Osteoblast (primary cell): ENCODE results near the gene CCDC12. TPM values are rescaled to one million over a fixed set of nuclear protein-coding genes. Genes with fewer than 3 reads are reported as not detected.

Experiments used
- DNase-seq: peaks from one replicate; pipeline ENCODE4 v3.0.0; 2011; ENCODE audit warnings: low spot score, mixed read lengths; ENCODE audit not compliant: insufficient read length; ENCODE audit errors: missing footprints
- H2AFZ ChIP-seq: 2 replicates; pipeline ENCODE4 v1.6.0; 2011; ENCODE audit warnings: mild to moderate bottlenecking, low read length
- H3K27ac ChIP-seq: 2 replicates; pipeline ENCODE4 v1.5.1; 2011; ENCODE audit warnings: mild to moderate bottlenecking, low read depth, low read length, moderate library complexity
- H3K27me3 ChIP-seq: 2 replicates; pipeline ENCODE4 v1.6.0; 2012; ENCODE audit warnings: mild to moderate bottlenecking, control low read depth, inconsistent platforms, low read length, moderate library complexity; ENCODE audit not compliant: insufficient read depth
- H3K36me3 ChIP-seq: 2 replicates; pipeline ENCODE4 v1.5.1; 2011; ENCODE audit warnings: mild to moderate bottlenecking, low read length, control low read depth, moderate library complexity; ENCODE audit not compliant: insufficient read depth
- H3K4me1 ChIP-seq: 2 replicates; pipeline ENCODE4 v1.5.1; 2011; ENCODE audit warnings: mild to moderate bottlenecking, low read length, control low read depth, moderate library complexity; ENCODE audit not compliant: insufficient read depth
- H3K4me2 ChIP-seq: 2 replicates; pipeline ENCODE4 v1.6.0; 2011; ENCODE audit warnings: mild to moderate bottlenecking, low read length; ENCODE audit not compliant: insufficient read depth
- H3K4me3 ChIP-seq: fragments of 200-600 bp; sonication (generic); 3 replicates; pipeline ENCODE4 v1.5.1; 2012; ENCODE audit warnings: mild to moderate bottlenecking, low read length, inconsistent platforms; ENCODE audit not compliant: insufficient read depth
- H3K79me2 ChIP-seq: 2 replicates; pipeline ENCODE4 v1.6.0; 2012; ENCODE audit warnings: mild to moderate bottlenecking, low read length, control low read depth, inconsistent platforms; ENCODE audit not compliant: insufficient read depth
- H3K9me3 ChIP-seq: 2 replicates; pipeline ENCODE4 v1.5.1; 2011; ENCODE audit warnings: low read depth, low read length, control low read depth
- H4K20me1 ChIP-seq: 2 replicates; pipeline ENCODE4 v1.6.0; 2012; ENCODE audit warnings: mild to moderate bottlenecking, low read length, control low read depth; ENCODE audit not compliant: insufficient read depth
- CTCF ChIP-seq: IDR thresholded peaks from 2 replicates; pipeline ENCODE4 v1.5.1; 2011; ENCODE audit warnings: mild to moderate bottlenecking, low read depth, low read length, moderate library complexity; ENCODE audit errors: extremely low read depth
- total RNA-seq: library from RNA; depleted of rRNA; stranded (reverse); fragments of >200 nt; gene quantifications from 2 replicates; pipeline ENCODE4 v1.2.3, GENCODE V29; 2012

CCDC12 gene
- total RNA-seq, 1 donor: 20.6 TPM

GRCh38 chr3:47009225-47010110 lies 32.9 kb upstream of the CCDC12 start:
- Histone ChIP-seq H3K4me2 (peak overlapping the region; percentile 91), H3K27ac (peak overlapping the region; percentile 78), H2AFZ (peak overlapping the region; percentile 89), H4K20me1 (no peaks in the 10 kb centered on the region), H3K9me3 (no peaks in the 10 kb centered on the region), H3K4me1 (peaks cover 15% of the 10 kb centered on the region), H3K79me2 (no peaks in the 10 kb centered on the region), H3K4me3 (peak overlapping the region; percentile 75), H3K36me3 (no peaks in the 10 kb centered on the region), H3K27me3 (no peaks in the 10 kb centered on the region)
- peak; percentile 100 for DNase-seq
- TF ChIP-seq CTCF: no peak

DNA sequence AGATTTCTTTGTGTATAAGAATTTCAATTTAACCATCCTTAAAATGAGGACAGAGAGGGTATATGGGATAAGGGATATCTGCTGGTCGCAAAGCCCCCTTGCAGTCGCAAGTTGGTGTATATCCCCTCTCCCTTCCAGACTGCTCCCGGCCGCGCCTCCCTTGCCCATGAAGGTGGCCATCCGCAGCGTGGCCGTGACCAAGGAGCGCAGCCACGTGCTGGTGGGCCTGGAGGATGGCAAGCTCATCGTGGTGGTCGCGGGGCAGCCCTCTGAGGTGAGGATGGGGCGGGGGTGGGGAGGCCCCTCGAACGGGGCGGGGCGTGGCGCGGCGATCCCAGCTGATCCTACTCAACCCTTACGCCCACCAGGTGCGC lies 32.3 kb upstream of the CCDC12 start:
- Histone ChIP-seq H2AFZ (peak overlapping the region; percentile 56), H3K36me3 (no peaks in the 10 kb centered on the region), H3K79me2 (no peaks in the 10 kb centered on the region), H3K27me3 (no peaks in the 10 kb centered on the region), H3K4me1 (peaks cover 15% of the 10 kb centered on the region), H3K4me3 (peak overlapping the region; percentile 75), H3K9me3 (no peaks in the 10 kb centered on the region), H3K4me2 (peak overlapping the region; percentile 91), H4K20me1 (no peaks in the 10 kb centered on the region), H3K27ac (no peak overlapping the region)
- TF ChIP-seq CTCF: no peak
- no peak for DNase-seq

- Histone ChIP-seq H3K9me3 (no peaks in the 10 kb centered on the region), H3K4me1 (peaks cover 15% of the 10 kb centered on the region), H3K4me2 (peak overlapping the region; percentile 91), H2AFZ (no peak overlapping the region), H3K36me3 (no peaks in the 10 kb centered on the region), H3K27me3 (no peaks in the 10 kb centered on the region), H3K79me2 (no peaks in the 10 kb centered on the region), H3K4me3 (no peak overlapping the region), H4K20me1 (no peaks in the 10 kb centered on the region), H3K27ac (no peak overlapping the region)
- peak; percentile 65 for DNase-seq
- no peak for TF ChIP-seq CTCF
These were observed 31.8 kb upstream of the CCDC12 start for GRCh38 chr3:47008234-47008796.
